Erythroblast (primary cell): ENCODE measurements around the gene LRRC74A.
"Not testable (repeated sequence)": the region's sequence is repeated elsewhere in the genome, so short reads cannot be mapped to it uniquely, and the experiment has no call there.

Experiments
- DNase-seq, 2 experiments: peaks; one replicate each; lab custom pipeline; 2025; lab: John Stamatoyannopoulos, UW
- GATA1 ChIP-seq: IDR thresholded peaks from 2 replicates; pipeline ENCODE4 v1.6.1; 2011; ENCODE audit warnings: low read depth, mild to moderate bottlenecking, control low read depth, low read length, moderate library complexity
- POLR2A ChIP-seq: IDR thresholded peaks from 2 replicates; pipeline ENCODE4 v1.6.1; 2011; ENCODE audit warnings: mild to moderate bottlenecking, low read length

The LRRC74A gene

DNA sequence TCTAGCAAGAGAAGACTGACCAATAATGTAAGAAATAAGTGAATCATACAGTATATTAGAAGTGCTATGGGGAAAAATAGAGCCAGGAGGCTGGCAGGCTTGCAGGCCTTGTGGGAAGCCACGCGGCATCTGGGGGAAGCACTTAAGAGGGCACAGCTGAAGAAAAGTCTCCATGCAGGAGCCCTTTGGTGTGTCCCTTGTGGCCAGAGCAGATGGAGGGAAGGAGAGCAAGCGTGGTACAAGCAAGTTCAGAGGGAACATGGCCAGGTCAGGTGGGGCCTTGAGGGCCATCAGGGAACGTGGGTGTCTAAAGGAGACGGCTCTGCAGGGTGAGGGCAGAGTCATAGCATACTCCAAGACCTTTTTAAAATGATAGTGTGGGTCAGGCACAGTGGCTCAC is 51.7 kb downstream of the LRRC74A start:
- DNase-seq: no peak
- TF ChIP-seq POLR2A: no peak
- TF ChIP-seq GATA1: no peak

DNA sequence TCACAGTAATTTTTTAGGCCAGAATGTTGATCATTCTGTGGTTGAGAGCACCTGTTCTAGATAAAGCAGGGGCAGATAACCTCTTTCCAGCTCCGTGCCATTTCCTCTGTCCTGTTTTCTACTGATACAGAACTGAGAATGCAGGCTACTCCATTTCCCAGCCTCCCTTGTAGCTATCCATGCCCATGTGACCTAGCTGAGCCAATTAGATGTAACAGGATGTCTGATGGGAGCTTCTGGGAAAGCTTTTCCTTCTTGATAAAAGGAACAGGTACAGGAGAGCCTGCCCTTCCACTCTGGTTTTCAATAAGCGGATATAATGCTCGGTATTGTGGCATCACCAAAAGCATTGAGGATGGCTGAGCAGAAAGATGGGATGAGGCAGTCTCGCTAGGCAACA is 54.2 kb downstream of the LRRC74A start:
- TF ChIP-seq POLR2A (no peak), GATA1 (no peak)
- no peak for DNase-seq

DNA sequence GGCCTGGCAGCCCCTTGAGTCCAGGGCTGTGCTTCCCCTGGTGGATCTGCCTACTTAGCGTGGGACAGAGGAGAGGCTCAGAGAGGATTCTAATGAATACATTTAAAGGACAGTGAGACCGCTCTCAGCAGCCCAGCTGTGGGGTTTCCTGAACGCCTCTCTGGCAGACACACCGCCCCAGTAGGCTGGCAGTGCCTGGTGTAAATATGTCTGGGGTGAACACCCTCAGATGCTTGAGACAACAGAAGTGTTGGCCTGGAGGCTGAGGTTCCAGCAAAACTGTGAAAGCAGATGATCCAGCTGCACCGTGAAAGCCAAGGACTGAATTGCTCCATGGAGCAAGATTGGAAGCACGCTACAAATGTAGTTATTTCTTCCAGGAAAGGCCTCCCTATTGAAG is 55.1 kb downstream of the LRRC74A start:
- DNase-seq: no peak
- no peak for TF ChIP-seq POLR2A

DNA sequence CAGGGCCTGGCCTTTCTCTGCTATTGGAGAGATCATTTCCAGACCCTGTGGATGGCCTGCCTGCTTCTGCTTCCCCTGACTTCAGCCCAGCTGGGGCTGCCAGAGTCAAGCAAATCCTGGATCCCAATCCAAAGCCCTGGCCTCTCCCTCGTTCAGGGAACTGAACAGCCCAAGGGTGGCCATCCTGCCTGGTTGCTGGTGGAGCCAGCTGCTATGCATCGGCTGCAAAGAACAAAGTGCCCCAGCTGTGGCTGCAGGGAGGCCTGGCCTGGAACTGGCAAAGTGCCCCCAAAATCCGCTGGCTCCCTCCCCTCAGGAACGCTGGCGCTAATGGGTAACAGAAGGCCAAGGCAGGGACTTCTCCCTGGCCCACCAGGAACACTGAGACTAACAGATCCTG is 56.4 kb downstream of the LRRC74A start:
- no peak for DNase-seq
- TF ChIP-seq GATA1 (no peak), POLR2A (no peak)

DNA sequence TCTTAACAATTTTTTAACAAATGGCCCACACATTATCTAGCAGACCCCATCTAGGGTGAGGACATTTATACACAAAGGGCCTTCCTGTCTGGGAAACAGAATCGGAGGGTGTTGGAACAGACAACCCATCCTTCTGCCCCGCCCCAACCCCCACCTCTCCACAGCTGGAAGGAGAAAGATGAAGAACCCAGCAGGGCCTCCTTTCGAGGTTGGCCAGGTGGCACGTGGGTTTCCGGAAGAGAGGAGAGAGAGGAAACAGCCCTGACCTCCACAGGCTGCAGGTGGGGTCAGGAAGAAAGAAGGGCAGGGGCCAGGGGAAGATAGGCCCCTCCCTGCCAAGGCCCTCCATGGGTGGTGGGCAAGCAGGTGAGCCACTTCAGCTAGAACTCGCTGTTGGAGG is 57.2 kb downstream of the LRRC74A start:
- no peak for TF ChIP-seq POLR2A
- no peak for TF ChIP-seq GATA1

DNA sequence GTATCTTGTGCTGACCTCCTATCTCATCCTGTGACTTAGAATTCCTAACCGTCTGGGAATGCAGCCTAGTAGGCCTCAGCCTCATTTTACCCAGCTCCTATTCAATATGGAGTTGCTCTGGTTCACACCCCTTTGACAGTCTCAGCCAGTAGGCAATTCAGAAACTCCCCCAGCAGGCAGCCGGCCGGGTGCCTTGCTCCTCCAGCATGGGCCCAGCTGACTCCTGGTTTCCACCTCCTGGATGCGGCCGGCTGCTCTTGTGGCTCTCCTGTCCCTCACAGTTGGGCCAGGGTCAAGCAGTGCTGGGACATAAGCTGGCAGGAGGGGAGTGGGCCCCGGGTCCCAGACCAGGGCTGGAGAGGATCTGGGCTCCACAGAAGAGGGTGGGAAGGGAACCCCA is 58.2 kb downstream of the LRRC74A start:
- no peak for TF ChIP-seq GATA1
- TF ChIP-seq POLR2A: no peak
- DNase-seq: no peak

More for the DNA sequence above, 57.2 kb downstream of the LRRC74A start:
- no peak for DNase-seq

DNA sequence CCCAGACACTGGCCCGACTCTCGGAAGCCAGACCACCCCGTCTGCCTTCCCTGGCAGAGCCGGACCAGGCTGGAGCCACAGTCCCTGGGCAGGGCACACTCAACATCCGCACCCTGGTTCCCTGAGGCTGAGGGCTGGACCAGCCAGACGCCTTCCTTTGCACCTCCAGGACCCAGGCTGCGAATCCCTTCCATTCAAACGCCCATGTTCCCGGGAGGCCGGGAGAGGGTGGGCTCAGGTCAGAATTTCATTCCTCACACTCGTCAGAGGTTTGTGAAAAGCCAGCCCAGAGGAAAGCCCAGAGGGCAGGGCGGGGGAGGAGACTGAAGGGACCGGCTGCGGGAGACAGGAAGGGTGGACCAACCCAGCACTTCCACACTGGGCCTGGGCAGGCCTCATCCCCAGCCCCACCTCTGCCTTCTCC is 58.7 kb downstream of the LRRC74A start:
- no peak for TF ChIP-seq GATA1
- no peak for TF ChIP-seq POLR2A
- DNase-seq: no peak

DNA sequence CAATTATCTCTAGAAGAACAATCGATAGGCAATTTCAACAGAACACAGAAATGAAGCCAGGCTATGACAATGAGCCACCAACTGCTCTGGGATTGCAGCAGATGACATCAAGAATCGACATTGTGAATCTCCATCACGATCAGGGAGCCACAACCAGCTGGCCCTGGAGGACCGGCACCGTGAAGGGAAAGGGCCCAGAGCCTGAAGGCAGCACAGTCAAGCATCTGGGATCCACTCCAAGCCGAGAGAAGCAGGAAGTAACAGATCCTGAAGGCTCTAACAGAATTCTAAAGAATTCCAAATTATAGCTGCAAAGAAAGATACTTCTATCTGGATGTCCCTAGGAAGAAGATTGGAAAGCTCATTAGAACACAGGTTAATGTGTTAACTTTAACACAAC is 61.0 kb downstream of the LRRC74A start:
- TF ChIP-seq GATA1 (no peak), POLR2A (no peak)
- no peak for DNase-seq

DNA sequence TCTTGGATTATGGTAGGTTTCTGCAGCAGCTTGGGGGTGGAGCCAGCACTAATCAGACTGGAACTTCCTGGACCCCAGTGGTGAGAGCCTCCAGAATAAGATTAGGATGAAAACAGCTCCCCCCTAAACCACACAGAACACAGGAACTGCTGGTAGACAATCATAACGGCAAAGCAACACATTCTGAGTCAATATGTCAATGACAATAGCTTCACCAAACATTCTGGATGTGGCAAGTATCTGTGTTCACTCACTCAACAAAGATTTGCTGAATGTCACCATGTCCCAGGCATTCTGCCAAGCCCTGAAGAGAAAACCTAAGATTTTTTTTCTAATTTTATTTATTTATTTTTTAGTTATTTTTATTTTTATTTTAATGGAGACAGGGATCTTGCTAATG is 65.2 kb downstream of the LRRC74A start:
- no peak for DNase-seq
- TF ChIP-seq GATA1: no peak
- TF ChIP-seq POLR2A: no peak

DNA sequence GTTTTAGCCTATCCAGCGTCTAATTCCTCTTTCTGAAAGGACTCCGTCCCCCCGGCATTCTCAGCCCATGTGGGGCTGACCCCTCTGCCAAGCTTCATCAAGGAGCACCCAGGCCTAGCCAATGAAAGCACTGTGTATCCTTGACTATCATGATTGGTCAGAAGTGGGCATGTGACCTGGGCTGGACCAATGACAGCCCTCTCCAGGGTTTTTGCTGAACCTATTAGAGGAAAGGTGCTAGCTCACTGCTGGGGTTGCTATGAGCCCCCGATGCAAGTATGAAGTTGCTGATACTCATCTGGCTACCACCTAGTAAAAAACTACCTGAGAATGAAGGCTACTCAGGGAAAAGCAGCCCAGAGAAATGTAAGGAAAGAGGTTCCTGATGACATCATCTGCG is 68.1 kb downstream of the LRRC74A start:
- DNase-seq: no peak

DNA sequence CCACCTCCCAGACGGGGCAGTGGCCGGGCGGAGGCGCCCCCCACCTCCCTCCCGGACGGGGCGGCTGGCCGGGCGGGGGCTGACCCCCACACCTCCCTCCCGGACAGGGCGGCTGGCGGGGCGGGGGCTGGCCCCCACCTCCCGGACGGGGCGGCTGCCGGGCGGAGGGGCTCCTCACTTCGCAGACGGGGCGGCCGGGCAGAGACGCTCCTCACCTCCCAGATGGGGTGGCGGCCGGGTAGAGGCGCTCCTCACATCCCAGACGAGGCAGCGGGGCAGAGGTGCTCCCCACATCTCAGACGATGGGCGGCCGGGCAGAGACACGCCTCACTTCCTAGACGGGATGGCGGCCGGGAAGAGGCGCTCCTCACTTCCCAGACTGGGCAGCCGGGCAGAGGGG is 71.8 kb downstream of the LRRC74A start:
- not testable (repeated sequence) for DNase-seq

More for the DNA sequence above, 68.1 kb downstream of the LRRC74A start:
- TF ChIP-seq GATA1 (no peak), POLR2A (no peak)

DNA sequence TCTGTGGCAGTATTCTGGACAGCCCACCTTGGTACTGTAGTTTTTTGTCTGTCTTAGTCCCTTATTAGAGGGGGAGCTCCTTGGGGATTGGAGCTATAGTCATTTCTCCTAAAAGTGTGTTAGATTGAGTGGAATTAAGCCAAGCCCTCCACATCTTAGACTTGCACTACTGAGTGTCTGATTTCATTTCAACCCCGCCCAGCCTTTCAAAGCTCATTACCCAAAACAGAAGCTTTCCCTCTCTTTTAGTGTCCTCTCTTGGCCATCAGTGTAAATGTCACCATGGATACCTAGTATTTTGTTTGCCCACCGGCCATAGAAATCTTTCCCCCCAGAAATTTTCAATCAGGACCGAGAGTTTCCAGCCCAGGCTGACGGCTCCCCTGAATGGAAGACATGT is 74.5 kb downstream of the LRRC74A start:
- TF ChIP-seq GATA1: no peak
- TF ChIP-seq POLR2A: no peak
- no peak for DNase-seq

DNA sequence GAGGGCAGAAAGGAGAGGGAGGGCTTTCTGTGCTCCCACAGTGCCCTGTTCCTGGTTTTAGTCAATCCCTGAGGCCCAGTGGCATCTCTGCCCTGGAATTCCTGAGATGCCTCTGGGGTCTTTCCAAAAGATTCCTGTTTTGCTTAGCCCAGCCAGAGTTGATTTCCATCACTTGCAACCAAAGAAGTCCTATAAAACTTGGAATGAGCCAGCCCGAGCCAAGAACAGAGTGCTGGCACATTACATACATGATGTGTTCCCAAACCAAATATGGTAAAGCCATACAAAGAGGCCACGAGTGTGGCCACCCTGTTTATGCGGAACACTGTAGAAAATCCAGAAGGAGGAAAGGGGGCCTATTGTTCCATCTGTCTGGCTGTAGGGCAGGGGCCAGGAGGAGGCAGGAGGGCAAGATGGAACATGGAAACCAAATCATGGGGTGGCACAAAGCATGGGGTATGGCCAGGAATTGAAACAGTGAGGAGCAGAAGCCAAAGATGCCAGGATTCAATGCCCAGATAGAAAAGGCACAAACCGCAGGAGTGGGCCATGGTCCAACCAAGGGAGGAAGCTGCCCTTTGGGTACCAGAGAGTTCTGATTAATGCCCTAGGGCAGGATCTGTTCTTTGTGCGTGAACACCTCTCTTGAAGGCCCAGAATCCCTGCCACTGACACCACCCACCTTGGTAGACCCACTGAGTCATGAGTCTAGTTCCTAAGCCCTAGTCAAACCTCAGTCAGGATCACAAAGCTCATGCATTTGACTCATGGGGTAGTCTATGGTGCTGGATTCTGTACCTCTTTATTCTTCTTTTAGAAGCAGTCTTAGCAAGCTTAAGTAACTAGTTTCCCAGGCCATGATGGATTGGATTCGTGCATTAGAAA is 75.2 kb downstream of the LRRC74A start:
- no peak for TF ChIP-seq GATA1
- TF ChIP-seq POLR2A: no peak
- DNase-seq: no peak

DNA sequence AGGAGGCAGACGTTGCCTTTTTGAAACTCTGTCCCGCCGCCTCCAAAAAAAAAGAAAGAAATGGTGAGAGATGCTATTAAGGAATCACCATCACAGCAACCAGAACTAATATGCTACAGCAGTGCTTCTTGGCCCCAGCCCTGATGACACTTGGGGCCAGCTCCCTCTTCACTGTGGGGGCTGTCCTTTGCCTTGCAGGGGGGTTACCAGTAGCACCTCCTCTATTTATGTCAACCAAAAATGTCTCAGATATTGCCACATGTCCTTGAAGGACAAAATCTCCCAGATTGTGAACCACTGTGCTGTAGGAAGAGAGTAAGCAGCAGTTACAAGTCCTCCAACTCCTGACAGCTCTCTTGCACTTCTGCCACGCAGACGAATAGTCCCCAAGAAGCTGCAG is 76.4 kb downstream of the LRRC74A start:
- TF ChIP-seq POLR2A (no peak), GATA1 (no peak)
- no peak for DNase-seq

DNA sequence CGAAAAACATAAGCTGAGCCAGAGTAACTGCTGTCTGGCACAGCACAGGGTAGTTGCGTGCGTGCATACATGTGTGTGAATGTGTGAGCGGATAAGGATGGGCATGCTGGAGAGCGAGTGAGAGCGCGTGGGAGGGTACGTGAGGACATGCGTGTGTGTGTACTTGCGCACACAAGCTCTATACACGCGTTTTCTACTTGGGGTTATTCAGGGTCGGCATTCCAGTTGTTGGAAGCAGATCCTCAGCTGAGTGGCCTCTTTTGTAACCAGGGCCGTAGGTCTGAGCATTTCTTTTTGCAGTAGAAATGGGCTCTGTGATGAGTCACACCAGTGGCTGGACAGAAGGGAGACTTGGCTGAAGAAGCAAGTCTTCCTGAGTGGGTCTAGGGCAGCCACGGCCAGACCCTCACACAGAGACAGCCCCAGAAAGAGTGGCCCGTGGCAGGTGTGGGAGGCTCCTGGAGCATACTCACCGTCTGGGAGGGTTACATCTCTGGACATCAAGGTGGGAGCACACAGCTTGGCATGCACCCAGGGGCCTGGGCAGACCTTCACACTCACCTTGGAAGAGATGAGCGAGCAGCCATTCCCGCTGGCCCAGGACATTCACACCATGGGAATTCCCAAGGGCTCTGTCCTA is 78.0 kb downstream of the LRRC74A start:
- DNase-seq: no peak
- TF ChIP-seq GATA1 (no peak), POLR2A (no peak)

DNA sequence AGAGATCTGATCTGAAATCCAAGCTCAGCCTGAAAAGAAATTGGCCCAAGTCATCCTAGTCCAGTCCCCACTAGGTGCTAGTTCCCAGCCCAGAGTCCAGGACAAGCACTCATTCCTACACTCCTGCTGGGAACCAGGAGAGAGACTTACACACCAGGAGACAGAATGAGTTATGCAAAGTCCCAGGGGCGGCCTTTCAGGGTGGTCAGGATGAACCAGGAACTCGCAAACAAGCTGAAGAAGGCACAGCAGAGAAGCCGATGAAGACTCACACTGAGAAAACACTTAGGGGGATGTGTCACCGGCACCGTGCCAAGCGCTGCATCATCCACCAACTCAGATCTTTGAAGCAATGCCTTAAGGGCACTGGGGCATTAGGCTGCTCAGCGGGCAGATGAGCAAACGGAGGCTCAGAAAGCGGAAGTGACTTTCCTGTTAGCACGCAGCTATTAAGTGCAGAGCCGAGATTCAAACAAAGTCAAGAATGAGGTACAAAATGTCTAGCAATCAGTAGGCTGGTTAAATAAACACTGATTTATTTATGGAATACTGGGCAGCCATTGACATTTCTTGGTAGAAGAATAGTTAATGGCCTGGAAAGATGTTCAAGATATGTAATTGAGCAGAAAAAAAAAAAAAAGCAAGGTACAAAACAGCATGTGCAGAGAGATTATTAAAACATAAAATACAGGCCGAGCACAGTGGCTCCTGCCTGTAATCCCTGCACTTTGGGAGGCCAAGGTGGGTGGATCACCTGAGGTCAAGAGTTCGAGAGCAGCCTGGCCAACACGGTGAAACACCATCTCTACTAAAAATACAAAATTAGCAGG is 78.7 kb downstream of the LRRC74A start:
- no peak for DNase-seq
- no peak for TF ChIP-seq POLR2A
- no peak for TF ChIP-seq GATA1
